ENCODE measurements around the gene FILIP1. TPM values are rescaled to one million over a fixed set of nuclear protein-coding genes. Genes with fewer than 3 reads are reported as not detected.

The FILIP1 gene
- total RNA-seq, 1 donor: under 0.01 TPM

GRCh38 chr6:75331151-75331550, 162.4 kb downstream of the FILIP1 start:
- no peak overlapping the region for H3K4me2 ChIP-seq (ENCODE audit: insufficient read depth, low read length)
- DNase-seq (ENCODE audit: insufficient read length, low spot score, missing footprints): no peak
- no peaks in the 10 kb centered on the region for H4K20me1 ChIP-seq (ENCODE audit: insufficient read depth, low read length)
- H3K36me3 ChIP-seq (ENCODE audit: insufficient read depth, low read length): no peaks in the 10 kb centered on the region
- H2AFZ ChIP-seq (ENCODE audit: low read length): no peak overlapping the region
- H3K4me1 ChIP-seq (ENCODE audit: insufficient read depth, low read length): peaks cover 10% of the 10 kb centered on the region
- no peaks in the 10 kb centered on the region for H3K79me2 ChIP-seq (ENCODE audit: insufficient read depth, low read length)
- no peaks in the 10 kb centered on the region for H3K9me3 ChIP-seq (ENCODE audit: low read depth, low read length)
- no peak for TF ChIP-seq CTCF (IDR thresholded peaks at IDR 0.05; ENCODE audit: extremely low read depth, low read depth, low read length)
- no peaks in the 10 kb centered on the region for H3K27me3 ChIP-seq (ENCODE audit: insufficient read depth, low read length)
- H3K4me3 ChIP-seq (ENCODE audit: insufficient read depth, low read length): no peak overlapping the region
- no peak overlapping the region for H3K27ac ChIP-seq (ENCODE audit: low read depth, low read length)

GRCh38 chr6:75329703-75330102, 163.9 kb downstream of the FILIP1 start:
- no peak for TF ChIP-seq CTCF (IDR thresholded peaks at IDR 0.05; ENCODE audit: extremely low read depth, low read depth, low read length)
- no peaks in the 10 kb centered on the region for H3K9me3 ChIP-seq (ENCODE audit: low read depth, low read length)
- H2AFZ ChIP-seq (ENCODE audit: low read length): no peak overlapping the region
- no peak for DNase-seq (ENCODE audit: insufficient read length, low spot score, missing footprints)
- peaks cover 9% of the 10 kb centered on the region for H3K4me1 ChIP-seq (ENCODE audit: insufficient read depth, low read length)
- no peaks in the 10 kb centered on the region for H3K36me3 ChIP-seq (ENCODE audit: insufficient read depth, low read length)
- no peaks in the 10 kb centered on the region for H3K27me3 ChIP-seq (ENCODE audit: insufficient read depth, low read length)
- no peaks in the 10 kb centered on the region for H4K20me1 ChIP-seq (ENCODE audit: insufficient read depth, low read length)
- no peak overlapping the region for H3K27ac ChIP-seq (ENCODE audit: low read depth, low read length)
- H3K4me3 ChIP-seq (ENCODE audit: insufficient read depth, low read length): no peak overlapping the region
- H3K79me2 ChIP-seq (ENCODE audit: insufficient read depth, low read length): no peaks in the 10 kb centered on the region
- H3K4me2 ChIP-seq (ENCODE audit: insufficient read depth, low read length): no peak overlapping the region

GRCh38 chr6:75327807-75328206, 165.8 kb downstream of the FILIP1 start:
- no peak overlapping the region for H2AFZ ChIP-seq (ENCODE audit: low read length)
- DNase-seq (ENCODE audit: insufficient read length, low spot score, missing footprints): no peak
- no peaks in the 10 kb centered on the region for H3K9me3 ChIP-seq (ENCODE audit: low read depth, low read length)
- no peaks in the 10 kb centered on the region for H3K27me3 ChIP-seq (ENCODE audit: insufficient read depth, low read length)
- H3K36me3 ChIP-seq (ENCODE audit: insufficient read depth, low read length): no peaks in the 10 kb centered on the region
- no peaks in the 10 kb centered on the region for H4K20me1 ChIP-seq (ENCODE audit: insufficient read depth, low read length)
- H3K27ac ChIP-seq (ENCODE audit: low read depth, low read length): no peak overlapping the region
- H3K79me2 ChIP-seq (ENCODE audit: insufficient read depth, low read length): no peaks in the 10 kb centered on the region
- no peak overlapping the region for H3K4me2 ChIP-seq (ENCODE audit: insufficient read depth, low read length)
- TF ChIP-seq CTCF (IDR thresholded peaks at IDR 0.05; ENCODE audit: extremely low read depth, low read depth, low read length): no peak
- peaks cover 6% of the 10 kb centered on the region for H3K4me1 ChIP-seq (ENCODE audit: insufficient read depth, low read length)
- H3K4me3 ChIP-seq (ENCODE audit: insufficient read depth, low read length): no peak overlapping the region

DNA sequence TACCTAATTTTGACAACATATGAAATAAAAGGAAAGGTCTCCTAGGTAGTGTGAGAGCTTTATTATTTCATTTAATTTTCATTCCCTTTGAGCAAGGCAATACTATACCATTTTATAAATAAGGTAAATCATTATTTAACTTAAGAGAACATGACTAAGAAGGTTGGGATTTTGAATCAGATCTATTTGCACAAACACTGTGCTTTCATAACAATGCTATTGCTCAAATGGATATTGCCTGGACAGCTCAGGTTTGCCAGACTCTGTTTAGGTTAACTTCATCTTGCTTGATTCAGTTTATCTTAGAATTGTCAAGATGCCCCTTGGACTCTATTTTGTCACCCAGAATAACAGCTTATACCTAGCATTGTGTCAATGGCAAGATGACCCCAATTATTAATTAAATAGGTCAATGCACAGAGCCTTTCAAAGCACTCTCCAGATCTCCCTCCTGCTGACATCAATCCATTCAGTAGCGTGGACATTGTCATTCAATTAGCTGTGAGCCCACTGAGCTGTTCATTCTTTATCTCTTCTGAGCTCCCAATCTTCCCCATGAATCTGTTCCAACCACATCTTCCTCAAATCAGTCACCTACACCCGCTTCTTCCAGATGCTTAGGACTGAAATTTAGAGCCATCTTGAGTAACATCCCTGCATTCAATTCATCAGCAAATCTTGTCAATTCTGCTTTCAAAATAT, 166.9 kb downstream of the FILIP1 start:
- Histone ChIP-seq H4K20me1 (ENCODE audit: insufficient read depth, low read length) (no peaks in the 10 kb centered on the region), H2AFZ (ENCODE audit: low read length) (no peak overlapping the region), H3K27ac (ENCODE audit: low read depth, low read length) (no peak overlapping the region), H3K9me3 (ENCODE audit: low read depth, low read length) (no peaks in the 10 kb centered on the region), H3K4me3 (ENCODE audit: insufficient read depth, low read length) (no peak overlapping the region), H3K27me3 (ENCODE audit: insufficient read depth, low read length) (no peaks in the 10 kb centered on the region), H3K4me2 (ENCODE audit: insufficient read depth, low read length) (no peak overlapping the region), H3K79me2 (ENCODE audit: insufficient read depth, low read length) (no peaks in the 10 kb centered on the region), H3K4me1 (ENCODE audit: insufficient read depth, low read length) (peaks cover 5% of the 10 kb centered on the region), H3K36me3 (ENCODE audit: insufficient read depth, low read length) (no peaks in the 10 kb centered on the region)
- no peak for DNase-seq (ENCODE audit: insufficient read length, low spot score, missing footprints)
- TF ChIP-seq CTCF (IDR thresholded peaks at IDR 0.05; ENCODE audit: extremely low read depth, low read depth, low read length): no peak
